Right atrium auricular region (tissue), 2 donors: ENCODE data around the gene LRP6. TPM values are rescaled to one million over a fixed set of nuclear protein-coding genes. Genes with fewer than 3 reads are reported as not detected.

ENCODE experiments used
- DNase-seq: peaks from one replicate; pipeline ENCODE4 v3.0.0-alpha.2; 2019; ENCODE audit warnings: low spot score
- H3K27ac ChIP-seq, 2 donors: fragments of 200-600 bp; sonication (generic); 1 replicate in 1 of 2; 2 replicates in 1 of 2; pipeline ENCODE4 v1.5.1; 2016 to 2019
- H3K27me3 ChIP-seq, 2 donors: fragments of 200-600 bp; sonication (generic); one replicate each; pipeline versions ENCODE4 v1.5.1 to v1.6.0; 2017 to 2019
- H3K36me3 ChIP-seq: fragments of 200-600 bp; sonication (generic); one replicate; pipeline ENCODE4 v1.5.1; 2016
- H3K4me1 ChIP-seq, 2 donors: fragments of 200-600 bp; sonication (generic); one replicate each; pipeline versions ENCODE4 v1.5.1 to v1.6.0; 2017 to 2019
- H3K4me3 ChIP-seq, 2 donors: fragments of 200-600 bp; sonication (generic); 1 replicate in 1 of 2; 2 replicates in 1 of 2; pipeline ENCODE4 v1.5.1; 2017 to 2019; ENCODE audit warnings: mild to moderate bottlenecking in 1 of 2, moderate library complexity in 1 of 2
- H3K9me3 ChIP-seq, 2 donors: fragments of 200-600 bp; sonication (generic); one replicate each; pipeline ENCODE4 v1.5.1; 2019
- total RNA-seq, 2 donors: library from RNA; depleted of rRNA; stranded (reverse); fragments of >200 nt; gene quantifications; one replicate each; pipeline ENCODE4 v1.1.0, GENCODE V29; 2016
- TF ChIP-seq, protein P1 (sequence below), 2 donors: fragments of 200-600 bp; sonication (generic); IDR thresholded peaks; one replicate each; pipeline ENCODE4 v1.5.1; 2019; ENCODE audit warnings: antibody characterized with exemption in 2 of 2

The LRP6 gene
- total RNA-seq, 2 donors from 2014 or later, result 16.5 to 21.3 TPM

DNA sequence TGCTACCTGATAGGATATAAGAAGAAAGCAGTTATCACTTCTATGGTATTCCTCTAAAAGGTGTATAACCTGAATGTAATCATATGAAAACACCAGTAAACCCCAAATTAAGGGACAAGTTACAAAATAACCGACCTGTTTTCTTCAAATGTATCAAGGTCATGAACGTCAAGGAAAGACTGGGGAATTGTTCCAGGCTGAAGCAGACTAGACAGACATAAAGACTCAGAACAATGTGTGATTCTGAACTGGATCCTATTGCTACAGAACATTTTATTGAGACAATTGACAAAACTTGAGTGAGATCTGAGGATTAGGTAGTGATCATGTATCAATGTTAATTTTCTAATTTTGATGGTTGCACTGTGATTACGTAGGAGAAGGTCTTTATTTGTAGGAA lies 15.4 kb upstream of the LRP6 start:
- DNase-seq, result no peak
- no peaks in the 10 kb centered on the region for H3K27me3 ChIP-seq
- no peaks in the 10 kb centered on the region for H3K36me3 ChIP-seq
- peaks cover 0 to 8% of the 10 kb centered on the region in 2 donors for H3K9me3 ChIP-seq
- no peak overlapping the region for H3K27ac ChIP-seq
- TF ChIP-seq, protein P1, sequence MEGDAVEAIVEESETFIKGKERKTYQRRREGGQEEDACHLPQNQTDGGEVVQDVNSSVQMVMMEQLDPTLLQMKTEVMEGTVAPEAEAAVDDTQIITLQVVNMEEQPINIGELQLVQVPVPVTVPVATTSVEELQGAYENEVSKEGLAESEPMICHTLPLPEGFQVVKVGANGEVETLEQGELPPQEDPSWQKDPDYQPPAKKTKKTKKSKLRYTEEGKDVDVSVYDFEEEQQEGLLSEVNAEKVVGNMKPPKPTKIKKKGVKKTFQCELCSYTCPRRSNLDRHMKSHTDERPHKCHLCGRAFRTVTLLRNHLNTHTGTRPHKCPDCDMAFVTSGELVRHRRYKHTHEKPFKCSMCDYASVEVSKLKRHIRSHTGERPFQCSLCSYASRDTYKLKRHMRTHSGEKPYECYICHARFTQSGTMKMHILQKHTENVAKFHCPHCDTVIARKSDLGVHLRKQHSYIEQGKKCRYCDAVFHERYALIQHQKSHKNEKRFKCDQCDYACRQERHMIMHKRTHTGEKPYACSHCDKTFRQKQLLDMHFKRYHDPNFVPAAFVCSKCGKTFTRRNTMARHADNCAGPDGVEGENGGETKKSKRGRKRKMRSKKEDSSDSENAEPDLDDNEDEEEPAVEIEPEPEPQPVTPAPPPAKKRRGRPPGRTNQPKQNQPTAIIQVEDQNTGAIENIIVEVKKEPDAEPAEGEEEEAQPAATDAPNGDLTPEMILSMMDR (IDR thresholded peaks at IDR 0.05), result no peak
- H3K4me1 ChIP-seq, result no peaks in the 10 kb centered on the region
- no peak overlapping the region for H3K4me3 ChIP-seq

DNA sequence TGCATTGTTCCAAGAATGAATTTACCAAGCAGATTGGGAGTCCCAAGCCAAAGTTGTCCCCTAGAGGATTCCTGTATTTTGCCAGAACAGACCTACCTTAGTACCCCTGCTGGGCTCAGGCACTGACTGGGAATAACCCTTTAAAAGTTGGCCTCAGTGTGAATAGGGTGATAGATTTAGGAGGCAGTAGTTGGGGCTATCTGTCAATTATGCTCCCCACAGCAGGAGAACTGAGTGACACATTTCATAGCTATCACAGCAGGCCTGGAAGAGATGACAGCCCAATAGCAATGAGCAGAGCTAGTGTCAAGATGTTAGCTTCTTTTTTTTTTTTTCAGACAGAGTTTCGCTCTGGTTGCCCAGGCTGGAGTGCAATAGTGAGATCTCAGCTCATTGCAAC lies 14.3 kb upstream of the LRP6 start:
- Histone ChIP-seq H3K9me3 (peaks cover 0 to 14% of the 10 kb centered on the region in 2 donors), H3K27me3 (no peaks in the 10 kb centered on the region)

DNA sequence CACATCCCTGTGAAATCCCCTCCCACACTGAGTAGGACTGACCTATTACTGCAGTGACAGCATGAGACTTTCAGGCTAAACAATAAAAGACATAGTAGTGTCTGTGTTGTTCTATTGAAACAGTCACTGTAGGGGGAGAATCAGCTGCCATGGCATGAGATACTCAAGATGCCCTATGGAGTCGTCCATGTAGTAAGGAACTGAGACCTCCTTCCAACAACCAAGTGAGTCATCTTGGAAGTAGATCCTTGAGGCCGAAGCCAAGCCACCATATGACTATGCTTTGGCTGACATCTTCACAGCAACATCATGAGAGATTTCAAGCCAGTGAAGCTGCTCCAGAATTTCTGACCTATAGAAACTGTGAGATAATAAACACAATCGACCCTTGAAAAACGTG lies 12.1 kb upstream of the LRP6 start:
- H3K36me3 ChIP-seq, result no peaks in the 10 kb centered on the region
- no peaks in the 10 kb centered on the region for H3K27me3 ChIP-seq
- DNase-seq, result no peak
- no peaks in the 10 kb centered on the region for H3K4me1 ChIP-seq
- TF ChIP-seq, protein P1 (IDR thresholded peaks at IDR 0.05), result no peak
- no peak overlapping the region for H3K4me3 ChIP-seq
- peaks cover 0 to 14% of the 10 kb centered on the region in 2 donors for H3K9me3 ChIP-seq
- H3K27ac ChIP-seq, result no peak overlapping the region

More for the DNA sequence above, 14.3 kb upstream of the LRP6 start:
- TF ChIP-seq, protein P1 (IDR thresholded peaks at IDR 0.05), result no peak
- Histone ChIP-seq H3K4me3 (no peak overlapping the region), H3K27ac (no peak overlapping the region), H3K36me3 (no peaks in the 10 kb centered on the region), H3K4me1 (no peaks in the 10 kb centered on the region)
- no peak for DNase-seq

DNA sequence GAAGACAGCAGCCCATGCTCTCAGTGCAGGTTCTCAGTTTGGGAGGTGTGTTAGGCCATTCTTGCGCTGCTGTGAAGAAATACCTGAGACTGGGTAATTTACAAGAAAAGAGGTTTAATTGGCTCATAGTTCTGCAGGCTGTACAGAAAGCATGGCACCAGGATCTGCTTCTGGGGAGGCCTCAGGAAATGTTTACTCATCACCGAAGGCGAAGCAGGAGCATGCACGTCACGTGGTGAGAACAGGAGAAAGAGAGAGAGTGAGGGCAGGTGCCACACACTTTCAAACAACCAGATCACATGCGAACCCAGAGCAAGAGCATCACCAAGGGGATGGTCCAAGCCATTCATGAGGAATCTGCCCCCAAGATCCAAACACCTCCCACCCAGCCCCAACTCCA lies 9.0 kb upstream of the LRP6 start:
- no peaks in the 10 kb centered on the region for H3K4me1 ChIP-seq
- TF ChIP-seq, protein P1 (IDR thresholded peaks at IDR 0.05), result no peak
- DNase-seq, result no peak
- no peak overlapping the region for H3K4me3 ChIP-seq
- no peak overlapping the region for H3K27ac ChIP-seq
- H3K9me3 ChIP-seq, result peaks cover 0 to 14% of the 10 kb centered on the region in 2 donors
- H3K27me3 ChIP-seq, result no peaks in the 10 kb centered on the region
- no peaks in the 10 kb centered on the region for H3K36me3 ChIP-seq

DNA sequence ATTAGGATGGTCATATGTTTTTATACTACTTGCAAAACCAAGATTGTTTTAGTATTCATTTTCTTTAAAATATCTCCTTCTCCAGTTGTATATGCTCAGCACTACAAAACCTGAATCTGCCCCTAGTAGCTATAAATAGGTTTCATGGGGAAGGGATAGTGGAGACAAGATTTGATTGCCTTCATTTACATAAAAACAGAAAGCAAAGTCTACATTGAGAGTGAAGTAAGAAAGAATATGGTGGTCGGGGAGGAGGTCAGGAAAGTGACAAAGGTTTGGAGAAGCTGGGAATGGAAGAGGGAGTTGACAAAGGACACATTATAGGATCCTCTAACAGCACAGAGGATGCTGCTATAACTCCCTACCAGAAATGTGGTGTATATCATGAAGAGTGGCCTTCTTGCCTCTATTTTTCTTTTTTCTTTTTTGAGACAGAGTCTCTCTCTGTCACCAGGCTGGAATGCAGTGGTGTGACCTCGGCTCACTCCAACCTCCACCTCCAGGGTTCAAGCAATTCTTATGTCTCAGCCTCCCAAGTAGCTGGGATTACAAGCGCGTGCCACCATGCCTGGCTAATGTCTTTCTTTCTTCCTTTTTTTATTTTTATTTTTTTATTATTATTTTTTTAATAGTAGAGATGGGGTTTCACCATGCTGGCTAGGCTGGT lies 6.6 kb upstream of the LRP6 start:
- Histone ChIP-seq H3K27me3 (no peaks in the 10 kb centered on the region), H3K4me1 (no peaks in the 10 kb centered on the region), H3K27ac (no peak overlapping the region), H3K4me3 (no peak overlapping the region), H3K36me3 (no peaks in the 10 kb centered on the region), H3K9me3 (peaks cover 0 to 14% of the 10 kb centered on the region in 2 donors)
- TF ChIP-seq, protein P1 (IDR thresholded peaks at IDR 0.05), result no peak
- DNase-seq, result no peak

DNA sequence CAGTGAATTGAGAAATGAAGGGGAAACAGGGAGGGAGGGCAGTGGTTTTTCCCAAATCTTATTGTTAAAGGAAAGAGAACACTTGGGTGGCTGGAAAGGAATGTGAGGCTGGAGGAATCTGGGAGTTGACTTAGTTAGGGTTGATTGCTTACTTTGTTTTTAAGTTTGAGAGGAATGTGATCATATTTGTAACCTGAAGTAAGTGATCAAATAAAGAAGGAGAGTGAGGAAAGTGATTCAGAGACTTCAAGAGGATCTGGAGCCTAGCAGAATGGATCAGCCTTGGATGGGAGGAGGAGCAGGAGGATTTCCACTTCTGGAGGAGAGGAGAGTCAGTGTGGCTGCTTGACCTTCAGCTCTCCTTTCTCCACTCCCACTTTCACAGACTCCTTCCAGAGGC lies 6.0 kb upstream of the LRP6 start:
- H3K9me3 ChIP-seq, result peaks cover 0 to 12% of the 10 kb centered on the region in 2 donors
- no peak for DNase-seq
- H3K27ac ChIP-seq, result no peak overlapping the region
- no peaks in the 10 kb centered on the region for H3K27me3 ChIP-seq
- peaks cover 0 to 2% of the 10 kb centered on the region in 2 donors for H3K4me1 ChIP-seq
- TF ChIP-seq, protein P1 (IDR thresholded peaks at IDR 0.05), result no peak
- no peaks in the 10 kb centered on the region for H3K36me3 ChIP-seq
- no peak overlapping the region for H3K4me3 ChIP-seq
